ENCODE data around the gene HAPLN3. TPM values are rescaled to one million over a fixed set of nuclear protein-coding genes. Genes with fewer than 3 reads are reported as not detected.
"Not testable (repeated sequence)": the region's sequence is repeated elsewhere in the genome, so short reads cannot be mapped to it uniquely, and the experiment has no call there.

HAPLN3 gene
- 1 to 10 TPM; 3.3 to 7.2 TPM for total RNA-seq
- long read RNA-seq, partial matches to known transcripts: 0 of 6 reads
- long read RNA-seq, other reads (novel, unspliced or antisense): 1 of 6 reads

- ATAC-seq (peak; percentile 18 to 33), DNase-seq (peak; percentile 56)
- intact Hi-C loops (cut with DNase I): loop anchor here (5.0 to 10.0 kb wide), 2 partner anchors 270 to 297 kb away; partner anchors contain the start of gene AEN (in 1 of the 2)
These were observed at the start of gene HAPLN3 for GRCh38 chr15:88894819-88895767. HAPLN3 (minus strand) TSS chr15:88895544; CDS start chr15:88887298, 8,246 bp downstream.

DNA sequence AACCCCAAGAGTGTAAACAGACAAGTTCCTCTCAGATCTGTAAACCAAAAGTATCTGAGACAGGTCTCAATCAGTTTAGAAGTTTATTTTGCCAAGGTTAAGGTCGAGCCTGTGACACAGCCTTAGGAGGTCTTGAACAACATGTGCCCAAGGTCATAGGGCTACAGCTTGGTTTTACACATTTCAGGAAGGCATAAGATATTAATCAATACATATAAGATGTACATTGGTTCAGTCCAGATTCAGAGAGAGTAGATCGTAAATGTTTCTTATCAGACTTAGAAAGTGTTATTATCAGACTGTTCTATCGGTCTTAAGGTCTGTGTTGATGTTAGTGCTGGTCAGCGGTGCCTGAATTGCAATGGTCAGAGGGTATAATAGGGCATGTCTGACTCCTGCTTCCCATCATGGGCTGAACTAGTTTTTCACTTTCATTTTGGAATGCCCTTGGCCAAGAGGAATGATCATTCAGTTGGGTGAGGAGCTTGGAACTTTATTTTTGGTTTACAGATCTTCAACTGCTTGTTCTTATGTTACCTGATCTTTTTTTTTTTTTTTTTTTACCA, 44.8 kb upstream of the HAPLN3 start:
- ATAC-seq (no peak), DNase-seq (no peak)
- intact Hi-C loops (cut with DNase I): no loop called here

- intact Hi-C loops (cut with DNase I): no loop called here
- DNase-seq: no peak
- no peak for ATAC-seq
These were observed 44.1 kb upstream of the HAPLN3 start for GRCh38 chr15:88939486-88939806.

DNA sequence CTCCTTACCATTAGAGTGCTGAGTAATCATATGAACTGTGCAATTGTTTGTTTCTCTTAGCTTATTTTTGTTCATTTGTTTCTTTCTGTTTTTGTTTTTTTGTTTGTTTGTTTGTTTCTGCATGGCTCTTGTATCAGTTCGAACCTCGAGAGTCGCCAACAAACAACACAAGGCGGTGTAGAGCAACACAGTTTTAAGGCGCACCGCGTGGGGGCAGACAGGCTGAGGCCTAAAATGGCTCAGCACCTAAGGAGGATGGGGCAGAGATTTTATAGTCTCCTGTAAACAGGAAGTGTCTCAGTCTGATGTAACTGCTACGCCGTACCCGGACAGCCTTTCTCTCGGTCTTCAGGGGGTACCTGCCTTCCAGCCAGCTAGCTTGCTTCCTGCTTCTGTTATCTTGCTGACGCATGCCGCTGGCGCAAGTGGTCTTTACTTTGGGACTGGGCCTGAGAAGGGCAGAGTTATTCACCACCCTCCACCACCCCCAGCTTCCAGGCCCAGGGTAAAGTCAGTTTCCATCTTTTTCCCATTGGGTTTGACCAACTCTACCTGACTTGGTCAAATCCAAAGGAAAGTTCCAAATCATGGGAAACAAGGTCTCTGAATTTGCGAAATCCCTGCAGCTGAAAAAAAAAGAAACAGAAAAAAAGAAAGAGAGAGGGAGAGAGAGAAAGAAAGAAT, 43.6 kb upstream of the HAPLN3 start:
- ATAC-seq: no peak
- no peak for DNase-seq
- intact Hi-C loops (cut with DNase I): no loop called here

DNA sequence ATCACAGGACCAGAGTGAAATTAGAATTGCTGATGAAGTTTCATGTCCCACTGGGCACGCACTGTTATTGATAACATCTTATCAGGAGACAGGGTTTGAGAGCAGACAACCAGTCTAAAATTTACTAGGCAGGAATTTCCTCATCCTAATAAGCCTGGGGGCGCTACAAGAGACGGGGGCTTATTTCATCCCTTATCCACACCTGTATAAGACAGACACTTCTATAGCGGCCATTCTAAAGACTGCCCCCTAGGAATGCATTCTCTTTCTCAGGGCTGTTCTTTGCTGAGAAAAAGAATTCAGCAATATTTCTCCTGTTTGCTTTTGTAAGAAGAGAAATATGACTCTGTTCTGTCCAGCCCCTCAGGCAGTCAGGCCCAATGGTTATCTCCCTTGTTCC, 39.1 kb upstream of the HAPLN3 start:
- intact Hi-C loops (cut with DNase I); ATAC-seq; DNase-seq: not testable (repeated sequence)

- peak; percentile 8 to 79 for ATAC-seq
- intact Hi-C loops (cut with DNase I): no loop called here
- DNase-seq: no peak
These were observed 37.6 kb upstream of the HAPLN3 start for GRCh38 chr15:88932875-88933330.

GRCh38 chr15:88932271-88932874, 37.0 kb upstream of the HAPLN3 start:
- ATAC-seq (peak; percentile 30 to 91), DNase-seq (no peak)
- intact Hi-C loops (cut with DNase I): no loop called here

GRCh38 chr15:88930579-88930978, 35.2 kb upstream of the HAPLN3 start:
- intact Hi-C loops (cut with DNase I): no loop called here
- ATAC-seq: no peak
- DNase-seq: no peak

GRCh38 chr15:88929358-88930098, 34.2 kb upstream of the HAPLN3 start:
- DNase-seq; ATAC-seq; intact Hi-C loops (cut with DNase I): not testable (repeated sequence)

DNA sequence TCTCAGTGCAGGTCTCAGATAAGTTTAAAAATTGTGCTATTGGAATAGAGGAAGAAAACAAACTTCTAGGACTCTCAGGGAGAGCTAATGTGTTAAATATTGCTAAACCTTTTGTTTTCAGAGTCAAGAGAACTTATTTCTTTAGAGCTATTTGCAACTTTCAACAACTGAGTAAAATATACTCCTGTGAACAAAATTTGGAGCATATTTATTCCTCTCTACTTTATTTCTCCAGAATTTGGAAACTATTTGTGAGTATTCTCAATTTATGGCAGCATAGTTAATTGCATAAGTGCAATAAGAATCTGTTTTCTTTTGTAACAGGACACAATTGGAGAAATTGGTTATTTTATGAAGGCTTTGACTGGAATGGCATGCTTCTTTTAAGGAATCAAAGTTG, 32.8 kb upstream of the HAPLN3 start:
- intact Hi-C loops (cut with DNase I); ATAC-seq: not testable (repeated sequence)

DNA sequence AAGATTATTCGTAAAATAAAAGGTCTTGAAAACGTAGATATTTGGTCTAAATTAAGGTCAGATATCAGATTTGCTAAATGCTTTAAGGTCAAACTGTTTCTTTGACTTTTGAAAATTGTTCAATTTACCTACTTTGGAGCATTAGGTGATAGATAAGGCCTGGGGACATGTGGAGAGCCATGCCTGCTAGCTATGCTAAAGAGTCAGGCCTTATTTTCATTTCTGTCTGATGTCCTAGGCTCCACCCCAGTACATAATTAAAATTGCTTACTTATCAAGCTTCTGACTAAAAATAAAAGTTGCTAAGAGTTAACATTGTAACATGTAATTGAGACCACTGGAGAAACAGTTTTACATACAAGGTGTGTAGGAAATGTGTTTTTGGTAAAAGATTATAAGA, 30.3 kb upstream of the HAPLN3 start:
- ATAC-seq; intact Hi-C loops (cut with DNase I): not testable (repeated sequence)

More for the DNA sequence above, 32.8 kb upstream of the HAPLN3 start:
- DNase-seq: not testable (repeated sequence)

DNA sequence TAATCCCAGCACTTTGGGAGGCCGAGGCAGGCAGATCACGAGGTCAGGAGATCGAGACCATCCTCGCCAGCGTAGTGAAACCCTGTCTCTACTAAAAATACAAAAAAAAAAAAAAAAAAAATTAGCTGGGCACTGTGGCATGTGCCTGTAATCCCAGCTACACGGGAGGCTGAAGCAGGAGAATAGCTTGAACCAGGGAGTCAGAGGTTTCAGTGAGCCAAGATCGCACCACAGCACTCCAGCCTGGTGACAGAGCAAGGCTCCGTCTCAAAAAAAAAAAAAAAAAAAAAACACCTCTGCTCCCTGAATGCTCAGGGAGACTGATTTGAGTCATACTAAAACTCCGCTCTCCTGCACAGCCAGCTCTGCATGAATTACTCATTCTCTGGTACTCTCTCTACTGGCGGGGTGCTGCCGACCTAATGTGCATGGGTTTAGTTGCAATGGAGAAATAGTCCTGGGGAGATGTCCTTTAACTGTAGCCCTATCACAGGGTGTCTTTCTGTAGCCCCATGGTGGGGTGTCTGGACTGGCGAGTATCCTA, 25.6 kb upstream of the HAPLN3 start:
- DNase-seq; ATAC-seq; intact Hi-C loops (cut with DNase I): not testable (repeated sequence)

More for the DNA sequence above, 30.3 kb upstream of the HAPLN3 start:
- not testable (repeated sequence) for DNase-seq

- intact Hi-C loops (cut with DNase I): no loop called here
- DNase-seq (no peak), ATAC-seq (no peak)
These were observed 25.0 kb upstream of the HAPLN3 start for GRCh38 chr15:88920186-88920891.

DNA sequence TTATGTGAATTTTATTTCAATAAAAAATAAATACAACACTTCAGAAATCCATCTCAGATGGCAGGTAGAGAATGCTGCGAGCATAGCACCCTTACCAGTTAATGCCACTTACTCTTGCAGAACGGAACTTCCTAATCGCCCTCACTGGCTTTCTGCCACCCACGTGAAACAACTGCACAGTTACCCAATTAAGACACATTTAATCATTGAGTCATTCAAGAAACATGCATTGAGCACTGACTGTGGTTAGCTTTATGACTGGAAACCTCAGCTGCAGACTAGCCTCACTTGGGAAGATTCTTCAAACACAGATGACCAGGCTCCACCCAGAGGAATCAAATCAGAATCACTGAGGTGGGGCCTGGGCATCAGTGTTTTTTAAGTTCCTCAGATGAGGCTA, 23.4 kb upstream of the HAPLN3 start:
- intact Hi-C loops (cut with DNase I): no loop called here
- peak; percentile 77 to 96 for ATAC-seq
- peak; percentile 77 for DNase-seq

GRCh38 chr15:88917760-88918159, 22.4 kb upstream of the HAPLN3 start:
- ATAC-seq (no peak), DNase-seq (no peak)
- intact Hi-C loops (cut with DNase I): no loop called here

DNA sequence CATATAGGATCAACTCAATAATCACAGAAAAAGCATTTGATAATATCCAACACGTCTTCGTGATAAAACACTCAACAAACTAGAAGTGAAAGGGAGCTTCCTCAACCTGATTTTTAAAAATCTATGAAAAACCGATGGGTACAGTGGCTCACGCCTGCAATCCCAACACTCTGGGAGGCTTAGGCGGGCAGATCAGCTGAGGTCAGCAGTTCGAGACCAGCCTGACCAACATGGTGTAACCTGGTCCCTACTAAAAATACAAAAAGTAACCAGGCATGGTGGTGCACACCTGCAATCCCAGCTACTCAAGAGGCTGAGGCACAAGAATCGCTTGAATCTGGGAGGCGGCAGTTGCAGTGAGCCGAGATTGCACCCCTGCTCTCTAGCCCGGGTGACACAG, 20.0 kb upstream of the HAPLN3 start:
- ATAC-seq (no peak), DNase-seq (no peak)
- intact Hi-C loops (cut with DNase I): no loop called here

DNA sequence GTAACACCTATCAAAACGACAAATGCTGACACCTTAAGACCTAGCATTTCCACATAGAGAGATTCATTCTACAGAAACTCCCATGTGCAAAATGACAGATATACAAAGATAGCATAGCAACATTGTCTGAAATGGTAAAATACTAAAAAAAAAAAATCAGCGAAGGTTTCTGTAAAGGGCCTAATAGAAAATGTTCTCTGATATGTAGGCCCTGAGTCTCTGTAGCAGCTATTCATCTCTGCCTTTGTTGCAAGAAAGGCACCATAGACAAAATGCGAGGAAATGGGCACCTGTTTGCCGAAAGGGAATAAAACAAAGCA, 18.5 kb upstream of the HAPLN3 start:
- DNase-seq: no peak
- ATAC-seq: no peak
- intact Hi-C loops (cut with DNase I): no loop called here
